HepG2 (cell line): ENCODE results near the gene HAUS5. TPM values are rescaled to one million over a fixed set of nuclear protein-coding genes. Genes with fewer than 3 reads are reported as not detected.

Experiments used
- AGO1 ChIP-seq: fragments of 200-400 bp; formaldehyde crosslinking; IDR thresholded peaks from 2 replicates; pipeline ENCODE4 v1.6.1; 2017; ENCODE audit warnings: mild to moderate bottlenecking, low read depth, low read length, moderate library complexity; ENCODE audit not compliant: poor library complexity, severe bottlenecking
- HDAC2 ChIP-seq: sonication (generic); formaldehyde crosslinking; IDR thresholded peaks from 2 replicates; pipeline ENCODE4 v1.4.0; 2020; ENCODE audit warnings: missing genetic modification reagents
- MATR3 ChIP-seq: sonication (generic); formaldehyde crosslinking; IDR thresholded peaks from 2 replicates; pipeline ENCODE4 v1.4.0; 2020; ENCODE audit warnings: missing genetic modification reagents
- NPAS2 ChIP-seq: sonication (generic); formaldehyde crosslinking; IDR thresholded peaks from 2 replicates; pipeline ENCODE4 v1.8.0; 2022; ENCODE audit warnings: mild to moderate bottlenecking, missing genetic modification reagents, borderline replicate concordance
- POLR2G ChIP-seq: fragments of 200-400 bp; formaldehyde crosslinking; IDR thresholded peaks from 2 replicates; pipeline ENCODE4 v1.6.1; 2018; ENCODE audit warnings: mild to moderate bottlenecking, low read depth, low read length, moderate library complexity
- RCOR2 ChIP-seq: IDR thresholded peaks from 2 replicates; pipeline ENCODE4 v1.6.1; 2016; ENCODE audit warnings: missing biosample characterization, missing genetic modification reagents
- SALL2 ChIP-seq: sonication (generic); formaldehyde crosslinking; IDR thresholded peaks from 2 replicates; pipeline ENCODE4 v1.8.1; 2023; ENCODE audit warnings: mild to moderate bottlenecking, missing genetic modification reagents, inconsistent platforms
- SP4 ChIP-seq: sonication (generic); formaldehyde crosslinking; IDR thresholded peaks from 2 replicates; pipeline ENCODE4 v1.8.1; 2023; ENCODE audit warnings: mild to moderate bottlenecking, missing genetic modification reagents
- ZIK1 ChIP-seq: sonication (generic); formaldehyde crosslinking; IDR thresholded peaks from 2 replicates; pipeline ENCODE4 v1.5.0; 2020; ENCODE audit warnings: mild to moderate bottlenecking, low read depth, missing genetic modification reagents, borderline replicate concordance
- ZNF263 ChIP-seq: sonication (generic); formaldehyde crosslinking; IDR thresholded peaks from 2 replicates; pipeline ENCODE4 v1.4.0; 2020; ENCODE audit warnings: missing genetic modification reagents
- ZNF383 ChIP-seq: sonication (generic); formaldehyde crosslinking; IDR thresholded peaks from 2 replicates; pipeline ENCODE4 v1.4.0; 2020; ENCODE audit warnings: missing genetic modification reagents, mild to moderate bottlenecking, borderline replicate concordance
- ZNF674 ChIP-seq: sonication (generic); formaldehyde crosslinking; IDR thresholded peaks from 2 replicates; pipeline ENCODE4 v1.5.0; 2020; ENCODE audit warnings: low read depth, mild to moderate bottlenecking, missing genetic modification reagents
- ZNF687 ChIP-seq: sonication (generic); formaldehyde crosslinking; IDR thresholded peaks from 2 replicates; pipeline ENCODE4 v1.5.1; 2020; ENCODE audit warnings: mild to moderate bottlenecking, missing genetic modification reagents, moderate library complexity
- ZNF839 ChIP-seq: sonication (generic); formaldehyde crosslinking; IDR thresholded peaks from 2 replicates; pipeline ENCODE4 v1.4.0; 2020; ENCODE audit warnings: missing genetic modification reagents, mild to moderate bottlenecking, borderline replicate concordance
- polyA plus RNA-seq, 8 experiments: library from polyadenylated mRNA; depleted of rRNA in 3 of 8; stranded (reverse) in 7 of 8; unstranded in 1 of 8; fragments of >200 nt; fragmentation: Illumina TruSeq in 4 of 8; extraction: Trizol in 4 of 8; gene quantifications; 2 replicates each; pipeline versions ENCODE4 v1.2.1 to v1.2.3, GENCODE V29; 2011 to 2016; ENCODE audit warnings: low read depth in 4 of 8, missing spikeins in 1 of 8, mixed read lengths in 1 of 8; ENCODE audit not compliant: insufficient read depth in 1 of 8
- total RNA-seq, 5 experiments: library from RNA; depleted of rRNA; stranded (reverse); fragments of >200 nt; fragmentation: Illumina TruSeq; extraction: Trizol; gene quantifications; 2 replicates each; pipeline ENCODE4 v1.2.3, GENCODE V29; 2016; ENCODE audit warnings: low read depth in 1 of 5
- TF ChIP-seq, protein P1 (sequence below): sonication (generic); IDR thresholded peaks from 2 replicates; pipeline ENCODE4 v1.6.1; 2016; ENCODE audit warnings: low read depth, borderline replicate concordance
- TF ChIP-seq, protein P2 (sequence below), 2 experiments: sonication (generic) in 1 of 2; formaldehyde crosslinking in 1 of 2; IDR thresholded peaks; 2 replicates each; pipeline versions ENCODE4 v1.6.1 to v1.9.0; 2014 to 2022; ENCODE audit warnings: antibody characterized with exemption in 1 of 2, borderline replicate concordance in 1 of 2, inconsistent platforms in 1 of 2, low read depth in 1 of 2, missing genetic modification reagents in 1 of 2

The HAUS5 gene
- total and polyA plus RNA-seq, 2 of the 13 experiments (the other 11 are each of a cell fraction or from before 2014, with no cell fraction given): 10.3 to 17.7 TPM

GRCh38 chr19:35643255-35644205, 31.0 kb downstream of the HAUS5 start (continued):
- TF ChIP-seq, protein P1, sequence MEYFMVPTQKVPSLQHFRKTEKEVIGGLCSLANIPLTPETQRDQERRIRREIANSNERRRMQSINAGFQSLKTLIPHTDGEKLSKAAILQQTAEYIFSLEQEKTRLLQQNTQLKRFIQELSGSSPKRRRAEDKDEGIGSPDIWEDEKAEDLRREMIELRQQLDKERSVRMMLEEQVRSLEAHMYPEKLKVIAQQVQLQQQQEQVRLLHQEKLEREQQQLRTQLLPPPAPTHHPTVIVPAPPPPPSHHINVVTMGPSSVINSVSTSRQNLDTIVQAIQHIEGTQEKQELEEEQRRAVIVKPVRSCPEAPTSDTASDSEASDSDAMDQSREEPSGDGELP: peak; percentile 84; the same call in 1 of the 2 replicates
- TF ChIP-seq POLR2G (peak; percentile 85), NPAS2 (CRISPR knock-in tag) (no peak), AGO1 (no peak), ZNF263 (CRISPR knock-in tag) (0 out of 2 replicates have a peak, but pooled peaks have one; percentile 58), ZNF839 (no peak), RCOR2 (CRISPR knock-in tag) (no peak), ZNF383 (no peak), ZIK1 (CRISPR knock-in tag) (peak; percentile 62; the same call in 1 of the 2 replicates), ZNF687 (CRISPR knock-in tag) (peak; percentile 96), MATR3 (CRISPR knock-in tag) (no peak), SP4 (peak; percentile 87), SALL2 (CRISPR knock-in tag) (0 out of 2 replicates have a peak, but pooled peaks have one; percentile 65), ZNF674 (no peak), HDAC2 (CRISPR knock-in tag) (peak; percentile 72)
- TF ChIP-seq, protein P2, sequence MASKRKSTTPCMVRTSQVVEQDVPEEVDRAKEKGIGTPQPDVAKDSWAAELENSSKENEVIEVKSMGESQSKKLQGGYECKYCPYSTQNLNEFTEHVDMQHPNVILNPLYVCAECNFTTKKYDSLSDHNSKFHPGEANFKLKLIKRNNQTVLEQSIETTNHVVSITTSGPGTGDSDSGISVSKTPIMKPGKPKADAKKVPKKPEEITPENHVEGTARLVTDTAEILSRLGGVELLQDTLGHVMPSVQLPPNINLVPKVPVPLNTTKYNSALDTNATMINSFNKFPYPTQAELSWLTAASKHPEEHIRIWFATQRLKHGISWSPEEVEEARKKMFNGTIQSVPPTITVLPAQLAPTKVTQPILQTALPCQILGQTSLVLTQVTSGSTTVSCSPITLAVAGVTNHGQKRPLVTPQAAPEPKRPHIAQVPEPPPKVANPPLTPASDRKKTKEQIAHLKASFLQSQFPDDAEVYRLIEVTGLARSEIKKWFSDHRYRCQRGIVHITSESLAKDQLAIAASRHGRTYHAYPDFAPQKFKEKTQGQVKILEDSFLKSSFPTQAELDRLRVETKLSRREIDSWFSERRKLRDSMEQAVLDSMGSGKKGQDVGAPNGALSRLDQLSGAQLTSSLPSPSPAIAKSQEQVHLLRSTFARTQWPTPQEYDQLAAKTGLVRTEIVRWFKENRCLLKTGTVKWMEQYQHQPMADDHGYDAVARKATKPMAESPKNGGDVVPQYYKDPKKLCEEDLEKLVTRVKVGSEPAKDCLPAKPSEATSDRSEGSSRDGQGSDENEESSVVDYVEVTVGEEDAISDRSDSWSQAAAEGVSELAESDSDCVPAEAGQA (IDR thresholded peaks at IDR 0.05; ENCODE audit: low read depth): no peak; the same call in 1 of the 2 replicates
- TF ChIP-seq, protein P2 (CRISPR knock-in tag; IDR thresholded peaks at IDR 0.05; ENCODE audit: borderline replicate concordance): no peak
